ENCODE data around the gene EIF2B4.

- TF ChIP-seq CTCF (IDR thresholded peaks at IDR 0.05; ENCODE audit: insufficient read depth, low read depth, low read length) (no peak), EZH2 (IDR thresholded peaks at IDR 0.05; ENCODE audit: insufficient read depth, low read length) (no peak)
Observed at GRCh38 chr2:27416151-27416550, 46.0 kb upstream of the EIF2B4 start.
